ENCODE measurements around the gene SLC7A6. TPM values are rescaled to one million over a fixed set of nuclear protein-coding genes. Genes with fewer than 3 reads are reported as not detected.

The SLC7A6 gene
- polyA plus RNA-seq, 1 experiment, result 51.2 TPM

- ChIA-PET POLR2A (interaction anchor here (0.6 kb wide), 1 partner anchor 9 kb away, joined by 4 read pairs; no protein-coding TSS in a partner anchor), CTCF (interaction anchor here (0.8 to 3.9 kb wide), 4 partner anchors 8 to 37 kb away, joined by 3 to 46 read pairs (median 6); partner anchors contain the start of genes PRMT7, SLC7A6 and SLC7A6OS)
- TF ChIP-seq CTCF (IDR thresholded peaks at IDR 0.05; ENCODE audit: insufficient read depth, low read depth, low read length), result no peak
- H3K27me3 ChIP-seq (ENCODE audit: control insufficient read depth, insufficient read depth, low read length), result no peaks in the 10 kb centered on the region
- H3K36me3 ChIP-seq (ENCODE audit: control insufficient read depth, insufficient read depth, low read length), result peaks cover 28% of the 10 kb centered on the region
- no peak for DNase-seq (ENCODE audit: low read depth)
- H3K4me3 ChIP-seq (ENCODE audit: low read depth, low read length), result no peak overlapping the region
Measured at GRCh38 chr16:68299571-68300453, 35.5 kb downstream of the SLC7A6 start.

- ChIA-PET POLR2A (interaction anchor here (0.6 kb wide), 1 partner anchor 477 kb away, joined by 3 read pairs; no protein-coding TSS in a partner anchor), CTCF (interaction anchor here (0.7 to 3.9 kb wide), 5 partner anchors 9 to 39 kb away, joined by 3 to 46 read pairs (median 5); partner anchors contain the start of genes PRMT7, SLC7A6 and SLC7A6OS)
- Histone ChIP-seq H3K36me3 (ENCODE audit: control insufficient read depth, insufficient read depth, low read length) (peaks cover 25% of the 10 kb centered on the region), H3K27me3 (ENCODE audit: control insufficient read depth, insufficient read depth, low read length) (no peaks in the 10 kb centered on the region), H3K4me3 (ENCODE audit: low read depth, low read length) (no peak overlapping the region)
- DNase-seq (ENCODE audit: low read depth), result no peak
- no peak for TF ChIP-seq CTCF (IDR thresholded peaks at IDR 0.05; ENCODE audit: insufficient read depth, low read depth, low read length)
Measured at GRCh38 chr16:68300734-68301459, 36.6 kb downstream of the SLC7A6 start.

GRCh38 chr16:68306633-68307032 is 42.3 kb downstream of the SLC7A6 start:
- Histone ChIP-seq H3K36me3 (ENCODE audit: control insufficient read depth, insufficient read depth, low read length) (peaks cover 10% of the 10 kb centered on the region), H3K27me3 (ENCODE audit: control insufficient read depth, insufficient read depth, low read length) (no peaks in the 10 kb centered on the region), H3K4me3 (ENCODE audit: low read depth, low read length) (no peak overlapping the region)
- POLR2A ChIA-PET, result no interaction called here
- CTCF ChIA-PET, result interaction anchor here (0.9 kb wide), 1 partner anchor 45 kb away, joined by 4 read pairs; no protein-coding TSS in a partner anchor
- TF ChIP-seq CTCF (IDR thresholded peaks at IDR 0.05; ENCODE audit: insufficient read depth, low read depth, low read length), result no peak
- no peak for DNase-seq (ENCODE audit: low read depth)

- no peak for DNase-seq (ENCODE audit: low read depth)
- no peaks in the 10 kb centered on the region for H3K27me3 ChIP-seq (ENCODE audit: control insufficient read depth, insufficient read depth, low read length)
- ChIA-PET POLR2A (no interaction called here), CTCF (interaction anchor here (2.6 kb wide), 1 partner anchor 48 kb away, joined by 10 read pairs; no protein-coding TSS in a partner anchor)
- no peak for TF ChIP-seq CTCF (IDR thresholded peaks at IDR 0.05; ENCODE audit: insufficient read depth, low read depth, low read length)
- peak overlapping the region; percentile 98 for H3K4me3 ChIP-seq (ENCODE audit: low read depth, low read length)
- peaks cover 2% of the 10 kb centered on the region for H3K36me3 ChIP-seq (ENCODE audit: control insufficient read depth, insufficient read depth, low read length)
Measured at GRCh38 chr16:68309799-68310198, 45.5 kb downstream of the SLC7A6 start.

- Histone ChIP-seq H3K4me3 (ENCODE audit: low read depth, low read length) (peak overlapping the region; percentile 98), H3K36me3 (ENCODE audit: control insufficient read depth, insufficient read depth, low read length) (peaks cover 2% of the 10 kb centered on the region), H3K27me3 (ENCODE audit: control insufficient read depth, insufficient read depth, low read length) (no peaks in the 10 kb centered on the region)
- ChIA-PET POLR2A (interaction anchor here (1.0 kb wide), 2 partner anchors 46 to 52 kb away, joined by 3 to 4 read pairs; partner anchors contain the start of gene SLC7A6), CTCF (interaction anchor here (0.7 to 2.4 kb wide), 11 partner anchors 10 to 52 kb away, joined by 3 to 22 read pairs (median 4); partner anchors contain the start of gene SLC7A6)
- no peak for DNase-seq (ENCODE audit: low read depth)
- no peak for TF ChIP-seq CTCF (IDR thresholded peaks at IDR 0.05; ENCODE audit: insufficient read depth, low read depth, low read length)
Measured at GRCh38 chr16:68310437-68310773, 46.1 kb downstream of the SLC7A6 start.
